Bronchus fibroblast of lung (primary cell): ENCODE results near the gene NEK10. TPM values are rescaled to one million over a fixed set of nuclear protein-coding genes. Genes with fewer than 3 reads are reported as not detected.

Source experiments
- total RNA-seq: library from RNA; depleted of rRNA; stranded (reverse); fragments of >200 nt; gene quantifications from 2 replicates; pipeline ENCODE4 v1.2.3, GENCODE V29; 2015

The NEK10 gene, protein sequence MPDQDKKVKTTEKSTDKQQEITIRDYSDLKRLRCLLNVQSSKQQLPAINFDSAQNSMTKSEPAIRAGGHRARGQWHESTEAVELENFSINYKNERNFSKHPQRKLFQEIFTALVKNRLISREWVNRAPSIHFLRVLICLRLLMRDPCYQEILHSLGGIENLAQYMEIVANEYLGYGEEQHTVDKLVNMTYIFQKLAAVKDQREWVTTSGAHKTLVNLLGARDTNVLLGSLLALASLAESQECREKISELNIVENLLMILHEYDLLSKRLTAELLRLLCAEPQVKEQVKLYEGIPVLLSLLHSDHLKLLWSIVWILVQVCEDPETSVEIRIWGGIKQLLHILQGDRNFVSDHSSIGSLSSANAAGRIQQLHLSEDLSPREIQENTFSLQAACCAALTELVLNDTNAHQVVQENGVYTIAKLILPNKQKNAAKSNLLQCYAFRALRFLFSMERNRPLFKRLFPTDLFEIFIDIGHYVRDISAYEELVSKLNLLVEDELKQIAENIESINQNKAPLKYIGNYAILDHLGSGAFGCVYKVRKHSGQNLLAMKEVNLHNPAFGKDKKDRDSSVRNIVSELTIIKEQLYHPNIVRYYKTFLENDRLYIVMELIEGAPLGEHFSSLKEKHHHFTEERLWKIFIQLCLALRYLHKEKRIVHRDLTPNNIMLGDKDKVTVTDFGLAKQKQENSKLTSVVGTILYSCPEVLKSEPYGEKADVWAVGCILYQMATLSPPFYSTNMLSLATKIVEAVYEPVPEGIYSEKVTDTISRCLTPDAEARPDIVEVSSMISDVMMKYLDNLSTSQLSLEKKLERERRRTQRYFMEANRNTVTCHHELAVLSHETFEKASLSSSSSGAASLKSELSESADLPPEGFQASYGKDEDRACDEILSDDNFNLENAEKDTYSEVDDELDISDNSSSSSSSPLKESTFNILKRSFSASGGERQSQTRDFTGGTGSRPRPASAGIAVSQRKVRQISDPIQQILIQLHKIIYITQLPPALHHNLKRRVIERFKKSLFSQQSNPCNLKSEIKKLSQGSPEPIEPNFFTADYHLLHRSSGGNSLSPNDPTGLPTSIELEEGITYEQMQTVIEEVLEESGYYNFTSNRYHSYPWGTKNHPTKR
- 0.30 and 0.34 TPM in 2 replicates for total RNA-seq

DNA sequence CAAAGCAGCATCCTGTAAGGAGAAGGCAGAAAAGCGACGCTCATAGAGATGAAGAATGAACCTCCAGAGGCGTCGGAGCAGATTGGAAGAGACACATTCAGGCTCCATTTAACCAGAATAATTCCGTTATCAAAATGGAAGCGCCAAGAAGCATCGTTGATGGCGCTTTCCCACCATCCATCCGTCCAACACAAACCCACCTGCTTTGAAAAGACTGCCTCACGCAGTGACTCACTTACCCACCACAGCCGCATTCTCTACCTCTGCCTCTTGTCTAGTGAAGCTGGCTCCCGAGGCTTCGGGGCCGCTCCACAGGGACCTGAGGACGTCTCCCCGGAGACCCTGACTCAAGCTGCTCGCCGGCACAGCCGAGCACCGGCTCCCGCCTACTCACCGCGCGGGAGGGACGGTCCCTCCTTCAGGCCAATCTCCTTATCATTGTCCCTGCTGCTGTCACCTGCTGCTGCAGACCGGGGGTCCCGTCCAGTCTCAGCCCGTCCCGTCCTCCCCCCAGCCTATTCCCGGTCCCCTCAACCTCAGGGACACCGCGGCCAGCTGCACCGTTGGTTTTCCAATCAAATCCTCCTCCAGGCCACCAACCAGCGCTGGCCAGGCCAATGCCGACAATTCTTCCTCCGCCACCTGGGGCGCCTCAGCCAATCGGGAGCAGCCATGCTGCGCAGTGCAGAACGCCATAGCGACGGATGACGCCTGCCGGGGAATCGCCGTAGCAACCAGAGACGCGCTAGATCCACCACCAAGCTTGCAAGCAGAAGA, at the start of gene NEK10:
NEK10 (minus strand) TSS at position 553 of the 777 bp plus-strand sequence. CDS start 16,501 bp downstream, outside the sequence.

Other genes starting within 250 kb of the NEK10 start
- 15.9 and 16.8 TPM in 2 replicates for gene SLC4A7, start 115.0 kb upstream of the NEK10 start, total RNA-seq